ENCODE results near the gene FAM167B. TPM values are rescaled to one million over a fixed set of nuclear protein-coding genes. Genes with fewer than 3 reads are reported as not detected.
"Not testable (repeated sequence)": the region's sequence is repeated elsewhere in the genome, so short reads cannot be mapped to it uniquely, and the experiment has no call there.

FAM167B gene
- total RNA-seq, 2 donors from 2014 or later = 2.1 to 6.4 TPM

- Histone ChIP-seq H3K27ac (no peak overlapping the region), H3K4me1 (no peaks in the 10 kb centered on the region), H3K27me3 (peaks cover 0 to 7% of the 10 kb centered on the region in 2 donors), H3K36me3 (no peaks in the 10 kb centered on the region), H3K9me3 (no peaks in the 10 kb centered on the region), H3K4me3 (no peak overlapping the region)
- no peak for DNase-seq (ENCODE audit: low spot score)
- no peak for TF ChIP-seq CTCF (IDR thresholded peaks at IDR 0.05)
Measured at GRCh38 chr1:32273391-32274208, 26.6 kb downstream of the FAM167B start.

- Histone ChIP-seq H3K4me1 (no peaks in the 10 kb centered on the region), H3K4me3 (peak overlapping the region in 1 of 2 donors; percentile 15), H3K9me3 (no peaks in the 10 kb centered on the region), H3K36me3 (no peaks in the 10 kb centered on the region), H3K27me3 (peaks cover 0 to 7% of the 10 kb centered on the region in 2 donors), H3K27ac (no peak overlapping the region)
- TF ChIP-seq CTCF (IDR thresholded peaks at IDR 0.05) = no peak
- DNase-seq (ENCODE audit: low spot score) = no peak
Measured at GRCh38 chr1:32274646-32275340, 27.8 kb downstream of the FAM167B start.

- TF ChIP-seq CTCF (IDR thresholded peaks at IDR 0.05) = no peak
- Histone ChIP-seq H3K4me3 (peak overlapping the region in 1 of 2 donors; percentile 15), H3K4me1 (no peaks in the 10 kb centered on the region), H3K27ac (no peak overlapping the region), H3K9me3 (no peaks in the 10 kb centered on the region), H3K36me3 (no peaks in the 10 kb centered on the region), H3K27me3 (peaks cover 0 to 7% of the 10 kb centered on the region in 2 donors)
- no peak for DNase-seq (ENCODE audit: low spot score)
Measured at GRCh38 chr1:32275424-32275823, 28.4 kb downstream of the FAM167B start.

- no peak for TF ChIP-seq CTCF (IDR thresholded peaks at IDR 0.05)
- Histone ChIP-seq H3K4me1 (no peaks in the 10 kb centered on the region), H3K27ac (no peak overlapping the region), H3K27me3 (peaks cover 0 to 7% of the 10 kb centered on the region in 2 donors), H3K4me3 (no peak overlapping the region), H3K9me3 (no peaks in the 10 kb centered on the region), H3K36me3 (no peaks in the 10 kb centered on the region)
- no peak for DNase-seq (ENCODE audit: low spot score)
Measured at GRCh38 chr1:32276032-32276782, 29.2 kb downstream of the FAM167B start.

GRCh38 chr1:32284777-32285176 is 37.8 kb downstream of the FAM167B start:
- not testable (repeated sequence) for H3K4me3 ChIP-seq; H3K27ac ChIP-seq; DNase-seq (ENCODE audit: low spot score); H3K27me3 ChIP-seq; H3K9me3 ChIP-seq; H3K36me3 ChIP-seq; H3K4me1 ChIP-seq

- H3K27me3 ChIP-seq = no peaks in the 10 kb centered on the region
- H3K4me3 ChIP-seq = no peak overlapping the region
- no peaks in the 10 kb centered on the region for H3K36me3 ChIP-seq
- no peaks in the 10 kb centered on the region for H3K4me1 ChIP-seq
- TF ChIP-seq CTCF (IDR thresholded peaks at IDR 0.05) = no peak
- H3K9me3 ChIP-seq = no peaks in the 10 kb centered on the region
- no peak overlapping the region for H3K27ac ChIP-seq
- DNase-seq (ENCODE audit: low spot score) = no peak
Measured at GRCh38 chr1:32285658-32286057, 38.6 kb downstream of the FAM167B start.
